Stimulated activated CD4-positive, alpha-beta T cell treated with anti-CD3 and anti-CD28 coated beads, Interleukin-4, amount 100 ng/mL, for 48 hours (primary cell): Measurements from ENCODE around the gene GAREM2.
"Not testable (repeated sequence)": the region's sequence is repeated elsewhere in the genome, so short reads cannot be mapped to it uniquely, and the experiment has no call there.

ENCODE experiments used
- DNase-seq, 2 donors: peaks; one replicate each; pipeline ENCODE4 v3.0.0-alpha.2; 2020; ENCODE audit warnings: low read depth in 2 of 2

GAREM2 gene

GRCh38 chr2:26172871-26173775 is at the start of gene GAREM2:
Gene GAREM2, plus strand, starts transcription at chr2:26173088. Its CDS starts 133 bp downstream, at chr2:26173221.
- DNase-seq: no peak

- no peak for DNase-seq
Observed at GRCh38 chr2:26123426-26123825, 49.5 kb upstream of the GAREM2 start.

GRCh38 chr2:26126074-26126473 is 46.8 kb upstream of the GAREM2 start:
- DNase-seq: no peak

- no peak for DNase-seq
Observed at GRCh38 chr2:26128176-26128575, 44.7 kb upstream of the GAREM2 start.

GRCh38 chr2:26130763-26131162 is 42.1 kb upstream of the GAREM2 start:
- no peak for DNase-seq

GRCh38 chr2:26136451-26136850 is 36.4 kb upstream of the GAREM2 start:
- no peak for DNase-seq

- DNase-seq: no peak
Observed at GRCh38 chr2:26139269-26140183, 33.4 kb upstream of the GAREM2 start.

- DNase-seq: no peak
Observed at GRCh38 chr2:26141145-26141769, 31.6 kb upstream of the GAREM2 start.

- DNase-seq: no peak
Observed at GRCh38 chr2:26144031-26144430, 28.9 kb upstream of the GAREM2 start.

- peak; percentile 37 to 51 for DNase-seq
Observed at GRCh38 chr2:26144953-26145680, 27.8 kb upstream of the GAREM2 start.

GRCh38 chr2:26148501-26148900 is 24.4 kb upstream of the GAREM2 start:
- no peak for DNase-seq

- no peak for DNase-seq
Observed at GRCh38 chr2:26150243-26150642, 22.6 kb upstream of the GAREM2 start.

- no peak for DNase-seq
Observed at GRCh38 chr2:26157580-26157979, 15.3 kb upstream of the GAREM2 start.

- no peak for DNase-seq
Observed at GRCh38 chr2:26161926-26162325, 11.0 kb upstream of the GAREM2 start.

- no peak for DNase-seq
Observed at GRCh38 chr2:26162963-26163362, 9.9 kb upstream of the GAREM2 start.

- no peak for DNase-seq
Observed at GRCh38 chr2:26164231-26164630, 8.7 kb upstream of the GAREM2 start.

- DNase-seq: no peak
Observed at GRCh38 chr2:26164641-26165211, 8.2 kb upstream of the GAREM2 start.

- DNase-seq: no peak
Observed at GRCh38 chr2:26165403-26165802, 7.5 kb upstream of the GAREM2 start.

- not testable (repeated sequence) for DNase-seq
Observed at GRCh38 chr2:26166541-26166940, 6.3 kb upstream of the GAREM2 start.

- no peak for DNase-seq
Observed at GRCh38 chr2:26168785-26169184, 4.1 kb upstream of the GAREM2 start.

- DNase-seq: no peak
Observed at GRCh38 chr2:26169226-26169625, 3.7 kb upstream of the GAREM2 start.
